Pulmonary artery endothelial cell (primary cell): ENCODE results near the gene GAS1. TPM values are rescaled to one million over a fixed set of nuclear protein-coding genes. Genes with fewer than 3 reads are reported as not detected.

ENCODE experiments used
- DNase-seq: peaks from one replicate; pipeline ENCODE4 v3.0.0-alpha.2; 2011; ENCODE audit warnings: low read depth, low spot score
- total RNA-seq: library from RNA; depleted of rRNA; stranded (reverse); fragments of >200 nt; gene quantifications from 2 replicates; pipeline ENCODE4 v1.2.3, GENCODE V29; 2014

Gene GAS1
- total RNA-seq, 1 donor from 2014 or later, result 0.13 TPM

- DNase-seq, result no peak
Measured at GRCh38 chr9:86965636-86966395, 18.5 kb upstream of the GAS1 start.

- no peak for DNase-seq
Measured at GRCh38 chr9:86962692-86963091, 15.4 kb upstream of the GAS1 start.

- DNase-seq, result no peak
Measured at GRCh38 chr9:86960938-86961337, 13.6 kb upstream of the GAS1 start.

- DNase-seq, result no peak
Measured at GRCh38 chr9:86958203-86958602, 10.9 kb upstream of the GAS1 start.

- DNase-seq, result no peak
Measured at GRCh38 chr9:86955561-86955960, 8.3 kb upstream of the GAS1 start.

GRCh38 chr9:86955042-86955441 lies 7.7 kb upstream of the GAS1 start:
- no peak for DNase-seq

- no peak for DNase-seq
Measured at GRCh38 chr9:86953181-86953580, 5.9 kb upstream of the GAS1 start.

- DNase-seq, result no peak
Measured at GRCh38 chr9:86948074-86948929, 996 bp upstream of the GAS1 start.

GRCh38 chr9:86946201-86947145 lies 833 bp downstream of the GAS1 start:
- no peak for DNase-seq

- DNase-seq, result no peak
Measured at GRCh38 chr9:86945728-86946200, 1.5 kb downstream of the GAS1 start.

GRCh38 chr9:86944796-86945727 lies 2.2 kb downstream of the GAS1 start:
- DNase-seq, result no peak

GRCh38 chr9:86943201-86944113 lies 3.8 kb downstream of the GAS1 start:
- DNase-seq, result no peak

GRCh38 chr9:86942281-86943200 lies 4.8 kb downstream of the GAS1 start:
- no peak for DNase-seq

- no peak for DNase-seq
Measured at GRCh38 chr9:86941197-86941596, 6.1 kb downstream of the GAS1 start.

- no peak for DNase-seq
Measured at GRCh38 chr9:86940774-86941173, 6.5 kb downstream of the GAS1 start.

GRCh38 chr9:86939891-86940290 lies 7.4 kb downstream of the GAS1 start:
- DNase-seq, result no peak

GRCh38 chr9:86939321-86939720 lies 8.0 kb downstream of the GAS1 start:
- no peak for DNase-seq

GRCh38 chr9:86938780-86939179 lies 8.5 kb downstream of the GAS1 start:
- no peak for DNase-seq
